OCI-LY3 (cell line): ENCODE measurements around the gene DISP2.

Source experiments
- CTCF ChIP-seq: fragments of 200-600, 300-600 bp; sonication (generic); IDR thresholded peaks from 2 replicates; pipeline ENCODE4 v1.5.1; 2014; ENCODE audit warnings: antibody characterized with exemption, low read length, low read depth
- EZH2phosphoT487 ChIP-seq: fragments of 200-600 bp; shearing (Covaris generic); IDR thresholded peaks from 2 replicates; pipeline ENCODE4 v1.6.1; 2018; ENCODE audit warnings: antibody characterized with exemption, mixed run types, low read depth

DNA sequence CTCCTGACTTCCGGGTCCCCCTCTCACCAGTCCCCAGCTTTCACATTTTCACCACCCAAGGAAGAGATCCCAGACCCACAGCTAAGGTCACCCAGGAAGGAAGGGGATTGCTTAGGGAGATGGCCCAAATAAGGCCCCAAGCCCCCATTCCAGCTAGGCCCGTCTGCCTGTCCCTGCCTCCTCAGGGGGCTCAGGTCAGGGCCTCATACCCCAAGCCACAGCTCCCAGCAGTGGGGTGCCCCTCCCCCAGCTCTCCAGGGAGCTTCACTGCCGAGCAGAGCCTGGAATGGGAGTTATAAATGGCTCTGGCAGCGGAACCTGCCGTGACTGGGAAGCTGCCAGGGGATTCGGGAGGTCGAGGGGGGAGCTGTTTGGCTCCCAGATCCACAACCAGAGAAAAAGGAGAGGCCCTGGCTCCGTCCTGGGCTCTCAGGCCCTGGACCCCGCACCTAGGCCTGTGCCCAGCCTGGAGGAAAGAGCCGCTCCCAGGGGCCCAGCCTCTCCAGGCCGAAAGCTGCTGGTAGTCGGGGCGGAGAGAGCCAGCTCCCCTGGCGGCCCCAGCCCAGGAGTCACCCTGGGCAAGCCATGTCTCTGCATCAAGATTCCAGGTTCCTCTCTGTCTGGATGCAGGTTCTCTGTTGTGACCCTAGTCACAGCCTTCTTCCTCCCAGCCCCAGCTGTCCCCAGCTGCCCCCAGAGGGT, 17.8 kb upstream of the DISP2 start:
- TF ChIP-seq CTCF, result no peak
- no peak for TF ChIP-seq EZH2phosphoT487
